EL (cell line): Measurements from ENCODE around the gene F8.
"Not testable (repeated sequence)": the region's sequence is repeated elsewhere in the genome, so short reads cannot be mapped to it uniquely, and the experiment has no call there.

Experiments
- DNase-seq: peaks from one replicate; pipeline ENCODE4 v3.0.0-alpha.2; 2016

Gene F8

DNA sequence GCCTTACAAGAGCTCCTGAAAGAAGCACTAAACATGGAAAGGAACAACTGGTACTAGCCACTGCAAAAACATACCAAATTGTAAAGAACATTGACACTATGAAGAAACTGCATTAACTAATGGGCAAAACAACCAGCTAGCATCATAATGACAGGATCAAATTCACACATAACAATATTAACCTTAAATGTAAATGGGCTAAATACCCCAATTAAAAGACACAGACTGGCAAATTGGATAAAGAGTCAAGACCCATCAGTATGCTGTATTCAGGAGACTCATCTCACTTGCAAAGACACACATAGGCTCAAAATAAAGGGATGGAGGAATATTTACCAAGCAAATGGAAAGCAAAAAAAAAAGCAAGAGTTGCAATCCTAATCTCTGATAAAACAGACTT, 154.0 kb downstream of the F8 start:
- not testable (repeated sequence) for DNase-seq

- DNase-seq = no peak
Observed at GRCh38 chrX:154855256-154855655, 167.3 kb downstream of the F8 start.

GRCh38 chrX:154850957-154851611, 171.4 kb downstream of the F8 start:
- DNase-seq = no peak

DNA sequence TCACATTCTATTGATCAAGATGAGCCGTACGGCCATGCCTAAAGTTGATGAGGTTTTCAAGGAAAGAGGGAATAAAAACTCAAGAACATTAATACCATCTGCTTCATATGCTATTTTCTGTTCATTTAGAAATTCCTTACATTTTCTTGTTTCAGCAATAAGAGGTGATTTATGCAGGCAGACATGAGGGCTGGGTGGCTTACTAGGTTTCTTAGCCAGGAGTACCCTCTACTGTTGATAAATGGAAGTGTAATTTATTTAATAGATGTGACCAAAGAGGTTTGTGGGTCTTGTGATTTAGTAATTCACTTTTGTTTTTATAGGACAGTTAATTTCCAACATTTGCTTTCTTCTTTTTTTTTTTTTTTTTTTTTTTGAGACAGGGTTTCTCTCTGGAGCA, 181.7 kb downstream of the F8 start:
- DNase-seq = peak; percentile 61

GRCh38 chrX:154836163-154836562, 186.4 kb downstream of the F8 start:
- DNase-seq = no peak

DNA sequence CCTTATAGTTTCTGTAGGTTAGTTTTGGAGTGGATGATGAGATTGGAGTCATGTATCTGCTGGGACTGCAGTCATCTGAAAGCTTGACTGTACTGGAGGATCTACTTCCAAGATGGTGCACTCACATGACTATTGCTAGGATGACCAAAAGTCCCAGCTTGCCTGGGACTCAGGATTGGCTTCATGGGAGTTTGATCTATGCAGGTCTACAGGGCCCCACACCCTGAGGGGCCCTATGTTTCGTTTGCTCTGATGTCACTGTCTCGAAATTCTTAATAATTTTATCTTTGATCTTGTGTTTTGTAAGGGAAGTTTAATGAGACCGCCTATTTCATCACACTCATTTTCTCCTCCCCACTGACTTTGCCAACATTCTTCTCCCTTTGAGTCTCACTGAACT, 188.0 kb downstream of the F8 start, which contains the start of gene SMIM9:
Gene SMIM9, minus strand, starts transcription at position 101 of the 400 bp plus-strand sequence. CDS start 3,806 bp downstream, outside the sequence.
- no peak for DNase-seq

GRCh38 chrX:154833746-154834274, 188.7 kb downstream of the F8 start:
- no peak for DNase-seq

- no peak for DNase-seq
Observed at GRCh38 chrX:154829926-154830442, 192.5 kb downstream of the F8 start.

DNA sequence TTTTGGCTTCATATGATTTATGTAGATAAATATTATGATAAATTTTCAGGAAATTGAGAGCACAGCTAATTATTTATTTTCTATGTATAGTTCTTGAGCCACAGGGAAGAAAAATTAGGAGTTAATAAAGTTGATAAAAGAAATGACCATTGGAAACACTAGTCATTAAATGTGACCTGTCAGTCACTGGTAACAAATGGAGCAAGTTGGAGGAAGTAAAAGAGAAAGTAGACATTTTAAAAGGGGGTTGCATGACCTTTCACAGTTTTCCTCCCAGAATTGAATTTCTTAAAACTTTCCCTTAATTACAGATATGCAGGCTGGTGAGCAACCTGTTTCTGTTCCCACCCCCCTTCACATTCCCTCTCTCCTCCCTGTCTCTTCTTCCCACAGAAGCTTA, 193.4 kb downstream of the F8 start:
- DNase-seq = no peak

DNA sequence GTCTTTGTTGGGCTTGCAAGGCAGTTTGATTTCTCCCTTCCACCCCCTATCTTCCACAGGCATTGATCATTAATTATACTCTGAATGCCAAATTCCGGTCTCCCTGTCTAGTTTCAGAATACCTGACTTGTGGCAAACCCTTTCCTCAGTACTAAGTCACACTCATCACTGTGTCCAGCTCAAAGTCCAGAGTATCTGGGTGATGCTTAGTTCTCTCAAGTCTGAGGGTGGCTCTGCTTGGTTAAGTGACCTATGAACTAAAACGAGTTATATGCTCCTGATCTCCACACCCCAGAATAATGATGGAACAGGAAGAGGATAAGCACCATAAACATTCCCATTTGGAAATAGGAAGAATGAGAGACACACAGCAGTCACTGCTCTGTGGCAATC, 194.5 kb downstream of the F8 start:
- DNase-seq = no peak

- no peak for DNase-seq
Observed at GRCh38 chrX:154827194-154828015, 195.1 kb downstream of the F8 start.

DNA sequence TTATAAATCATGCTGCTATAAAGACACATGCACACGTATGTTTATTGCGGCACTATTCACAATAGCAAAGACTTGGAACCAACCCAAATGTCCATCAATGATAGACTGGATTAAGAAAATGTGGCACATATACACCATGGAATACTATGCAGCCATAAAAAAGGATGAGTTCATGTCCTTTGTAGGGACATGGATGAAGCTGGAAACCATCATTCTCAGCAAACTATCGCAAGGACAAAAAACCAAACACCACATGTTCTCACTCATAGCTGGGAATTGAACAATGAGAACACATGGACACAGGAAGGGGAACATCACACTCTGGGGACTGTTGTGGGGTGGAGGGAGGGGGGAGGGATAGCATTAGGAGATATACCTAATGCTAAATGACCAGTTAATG, 196.9 kb downstream of the F8 start:
- not testable (repeated sequence) for DNase-seq

GRCh38 chrX:154824638-154825037, 197.9 kb downstream of the F8 start:
- no peak for DNase-seq

DNA sequence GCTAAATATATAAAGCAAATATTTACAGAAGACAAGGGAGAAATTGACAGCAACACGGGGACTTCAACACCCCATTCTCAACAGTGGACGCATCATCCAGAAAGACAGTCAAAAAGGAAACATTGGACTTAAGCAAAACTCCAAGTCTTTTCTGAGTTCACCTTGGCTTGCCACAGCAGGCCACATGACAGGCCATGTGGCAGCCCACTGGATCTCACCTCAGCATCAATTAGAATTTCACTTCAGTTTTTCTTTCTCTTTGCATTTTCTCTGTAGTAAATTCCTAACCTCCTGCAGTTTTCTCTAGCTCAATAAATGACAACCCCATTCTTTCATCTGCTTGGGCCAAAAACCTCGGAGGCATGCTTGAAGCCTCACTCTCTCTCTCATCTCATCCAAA, 200.5 kb downstream of the F8 start:
- DNase-seq = no peak

DNA sequence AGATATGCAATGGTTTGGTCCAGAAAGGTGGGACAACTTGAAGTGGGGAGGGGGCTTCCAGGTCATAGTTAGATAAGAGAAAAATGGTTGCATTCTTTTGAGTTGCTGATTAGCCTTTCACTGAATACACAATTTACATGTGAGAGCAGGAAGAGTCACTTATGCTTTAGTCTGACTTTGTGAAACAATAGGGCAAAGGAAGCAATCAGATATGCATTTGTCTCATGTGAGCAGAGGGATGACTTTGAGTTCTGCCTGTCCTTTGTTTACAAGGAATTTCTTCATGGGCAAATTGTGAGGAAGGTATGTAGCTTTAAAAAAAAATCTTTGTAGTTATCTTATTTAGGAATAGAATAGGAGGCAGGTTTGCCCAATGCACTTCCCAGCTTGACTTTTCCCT, 201.0 kb downstream of the F8 start:
- DNase-seq = no peak

DNA sequence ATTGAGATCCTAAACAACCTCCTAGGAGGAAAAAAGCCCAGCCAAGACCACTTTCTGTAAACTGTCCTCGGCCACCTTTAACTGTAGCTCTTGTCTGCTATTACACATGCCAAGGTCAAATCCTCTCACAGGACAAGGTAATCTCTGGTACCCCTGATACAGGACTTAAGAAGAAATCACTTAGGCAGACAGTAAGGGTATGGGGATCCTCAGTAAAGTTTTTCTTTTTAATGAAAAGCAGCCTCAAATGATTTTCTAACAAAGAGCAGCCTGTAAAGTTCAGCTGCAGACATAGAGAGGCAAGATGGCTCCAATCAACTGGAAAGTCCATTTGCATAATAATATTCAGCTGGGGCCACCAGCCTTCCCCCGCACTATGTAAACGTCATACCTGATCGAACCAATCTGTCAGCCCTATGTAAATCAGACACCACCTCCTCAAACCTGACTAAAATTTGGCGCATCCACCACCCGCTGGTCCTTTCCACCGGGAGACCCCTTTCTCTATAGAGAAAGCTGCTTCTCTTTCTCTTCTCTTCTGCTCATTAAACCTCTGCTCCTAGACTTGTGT, 202.7 kb downstream of the F8 start:
- DNase-seq = no peak

DNA sequence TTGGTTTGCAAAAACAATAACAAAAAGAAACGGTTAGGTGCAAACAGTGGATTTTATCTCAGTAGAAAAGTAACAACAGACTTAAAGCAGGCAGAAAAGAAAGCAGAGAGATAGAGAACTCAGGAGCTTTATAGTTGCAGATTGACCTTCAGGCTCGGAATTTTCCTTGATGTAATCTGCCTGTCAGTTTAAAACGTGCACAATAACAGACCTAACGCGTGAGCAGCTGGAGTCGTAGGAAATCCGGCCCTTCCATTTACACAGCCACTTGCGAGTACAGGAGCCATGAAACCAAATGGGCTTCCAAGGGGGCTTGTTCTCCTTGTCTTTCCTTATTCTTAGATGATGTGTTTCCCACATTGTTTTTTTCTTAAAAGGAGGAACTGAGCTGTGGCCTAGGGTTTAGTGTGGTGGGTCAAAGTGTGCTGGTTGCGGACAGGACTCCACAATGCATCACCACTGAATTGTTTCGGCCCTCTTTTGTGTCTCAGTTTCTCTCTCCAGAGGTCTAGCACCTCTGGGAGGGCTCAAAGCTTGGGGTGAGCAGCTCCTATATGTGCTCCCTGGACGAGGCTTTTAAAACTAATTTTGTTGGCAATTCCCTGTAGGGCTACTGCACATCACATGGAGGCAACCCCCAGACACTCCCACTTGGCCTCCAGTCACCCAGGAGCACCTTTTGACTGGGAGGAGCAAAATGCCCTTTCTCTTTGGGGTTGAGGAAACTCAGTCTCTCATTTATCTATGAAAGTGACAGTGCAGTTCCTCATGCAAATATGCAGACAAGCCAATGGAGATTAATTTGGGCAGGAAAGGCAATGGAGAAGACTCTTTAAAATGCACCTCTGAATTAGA, 203.4 kb downstream of the F8 start:
- no peak for DNase-seq

DNA sequence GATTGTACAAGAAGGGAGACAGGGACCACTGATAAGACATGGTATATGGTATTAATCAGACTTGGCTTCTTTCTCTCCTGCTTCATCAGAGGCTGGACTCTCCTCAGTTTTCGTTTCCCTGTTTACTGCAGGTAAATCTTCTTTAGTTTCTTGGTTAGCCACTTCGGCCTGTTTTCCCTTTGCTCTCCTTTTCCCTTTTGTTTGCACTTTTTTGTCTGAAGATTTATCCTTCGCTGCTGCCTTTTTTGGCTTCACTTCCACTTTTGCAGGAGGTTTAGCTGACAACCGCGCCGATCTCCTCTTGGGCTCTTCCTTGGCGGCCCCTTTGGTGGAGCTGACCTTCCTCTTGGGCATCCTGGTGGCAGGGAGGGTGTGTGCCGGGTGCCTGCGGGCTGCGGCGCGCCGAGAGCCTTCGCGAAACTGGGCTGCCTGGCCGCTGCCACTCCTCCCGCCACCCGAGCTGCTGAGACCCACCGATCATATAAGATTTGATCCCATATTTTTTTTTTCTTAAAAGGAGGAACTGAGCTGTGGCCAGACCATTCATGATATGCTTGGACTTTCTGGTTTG, 205.4 kb downstream of the F8 start:
- not testable (repeated sequence) for DNase-seq

GRCh38 chrX:154816326-154816898, 206.1 kb downstream of the F8 start:
- not testable (repeated sequence) for DNase-seq

- DNase-seq = peak; percentile 48
Observed at GRCh38 chrX:154815274-154815818, 207.2 kb downstream of the F8 start.

DNA sequence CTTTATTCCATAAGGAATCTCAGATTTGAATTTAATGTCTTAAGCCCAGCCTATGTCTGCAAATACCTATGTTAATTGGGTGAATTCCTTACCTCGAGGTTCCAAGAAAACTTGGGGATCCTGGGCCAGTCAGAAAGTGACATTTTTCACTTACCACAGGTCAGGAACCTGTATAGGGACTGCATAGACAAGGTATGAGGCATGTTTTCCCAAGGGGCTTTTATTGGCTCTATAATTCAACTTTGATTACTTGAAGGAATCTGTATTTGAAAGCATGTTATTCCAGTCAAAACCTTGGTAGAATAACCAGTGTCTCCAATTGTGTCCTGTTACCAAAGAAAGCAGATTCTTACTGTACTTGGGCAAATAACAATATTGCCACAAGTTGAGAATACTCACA, 208.7 kb downstream of the F8 start:
- no peak for DNase-seq
